Adrenal gland (tissue), 5 donors: ENCODE data around the gene AGA.

Experiments used
- POLR2A ChIP-seq, 2 donors: fragments of 450-650 bp; IDR thresholded peaks; one replicate each; pipeline ENCODE4 v1.6.1; 2017; ENCODE audit warnings: antibody characterized with exemption in 2 of 2, mild to moderate bottlenecking in 2 of 2, moderate library complexity in 1 of 2
- TF ChIP-seq, protein P1 (sequence below), 6 experiments: fragments of 450-650 bp in 4 of 6; fragments of 200-600 bp in 2 of 6; sonication (generic) in 1 of 6; IDR thresholded peaks; 1 replicate in 5 of 6; 2 replicates in 1 of 6; pipeline versions ENCODE4 v1.5.1 to v1.8.0; 2016 to 2021; ENCODE audit warnings: antibody characterized with exemption in 6 of 6, mild to moderate bottlenecking in 2 of 6, moderate library complexity in 1 of 6
- donor health status: DM: no; HTN: no; CAD: no.

DNA sequence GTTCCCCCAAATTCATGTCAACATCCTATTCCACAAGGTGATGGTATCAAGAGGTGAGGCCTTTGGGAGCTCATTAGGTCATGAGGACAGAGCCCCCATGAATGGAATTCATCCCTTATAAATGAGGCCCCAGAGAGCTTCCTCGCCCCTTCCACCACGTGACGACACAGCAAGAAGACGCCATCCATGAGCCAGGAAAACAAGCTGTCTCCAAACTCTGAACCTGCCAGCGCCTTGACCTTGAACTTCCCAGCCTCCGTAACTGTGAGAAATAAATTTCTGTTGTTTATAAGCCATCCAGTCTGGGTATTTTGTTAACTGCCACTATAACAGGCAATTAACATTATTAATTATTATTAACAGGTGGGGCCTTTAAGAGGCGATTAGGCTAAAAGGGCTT is 5.8 kb downstream of the AGA start:
- TF ChIP-seq, protein P1, sequence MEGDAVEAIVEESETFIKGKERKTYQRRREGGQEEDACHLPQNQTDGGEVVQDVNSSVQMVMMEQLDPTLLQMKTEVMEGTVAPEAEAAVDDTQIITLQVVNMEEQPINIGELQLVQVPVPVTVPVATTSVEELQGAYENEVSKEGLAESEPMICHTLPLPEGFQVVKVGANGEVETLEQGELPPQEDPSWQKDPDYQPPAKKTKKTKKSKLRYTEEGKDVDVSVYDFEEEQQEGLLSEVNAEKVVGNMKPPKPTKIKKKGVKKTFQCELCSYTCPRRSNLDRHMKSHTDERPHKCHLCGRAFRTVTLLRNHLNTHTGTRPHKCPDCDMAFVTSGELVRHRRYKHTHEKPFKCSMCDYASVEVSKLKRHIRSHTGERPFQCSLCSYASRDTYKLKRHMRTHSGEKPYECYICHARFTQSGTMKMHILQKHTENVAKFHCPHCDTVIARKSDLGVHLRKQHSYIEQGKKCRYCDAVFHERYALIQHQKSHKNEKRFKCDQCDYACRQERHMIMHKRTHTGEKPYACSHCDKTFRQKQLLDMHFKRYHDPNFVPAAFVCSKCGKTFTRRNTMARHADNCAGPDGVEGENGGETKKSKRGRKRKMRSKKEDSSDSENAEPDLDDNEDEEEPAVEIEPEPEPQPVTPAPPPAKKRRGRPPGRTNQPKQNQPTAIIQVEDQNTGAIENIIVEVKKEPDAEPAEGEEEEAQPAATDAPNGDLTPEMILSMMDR (IDR thresholded peaks at IDR 0.05), result no peak
- no peak for TF ChIP-seq POLR2A (IDR thresholded peaks at IDR 0.05)
